ENCODE data around the gene SH3BGRL. TPM values are rescaled to one million over a fixed set of nuclear protein-coding genes. Genes with fewer than 3 reads are reported as not detected.

SH3BGRL gene
- total RNA-seq, 1 experiment from 2014 or later, result 41.8 TPM

DNA sequence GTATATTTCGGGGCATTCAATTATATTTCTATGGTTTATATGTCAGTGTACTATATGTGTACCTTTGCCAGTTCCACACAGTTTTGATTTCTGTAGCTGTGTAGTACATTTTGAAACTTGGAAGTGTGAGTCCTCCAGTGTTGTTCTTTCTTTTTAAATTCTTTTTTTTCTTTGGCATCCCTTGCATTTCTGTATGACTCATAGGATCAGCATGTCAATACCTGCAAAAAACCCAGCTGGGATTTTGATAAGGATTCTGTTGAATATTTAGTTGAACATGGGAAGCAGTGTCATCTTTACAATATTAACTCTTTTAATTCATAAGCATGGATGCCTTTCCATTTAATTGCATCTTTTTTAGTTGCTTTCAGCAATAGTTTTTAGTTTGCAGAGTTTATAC is 100.0 kb downstream of the SH3BGRL start:
- no peak overlapping the region for H3K4ac ChIP-seq (ENCODE audit: low read depth, low read length)
- no peak overlapping the region for H3K18ac ChIP-seq (ENCODE audit: insufficient read length, low read depth, low read length)
- no peak overlapping the region for H3T11ph ChIP-seq (ENCODE audit: low read length)
- no peak overlapping the region for H2AK5ac ChIP-seq (ENCODE audit: insufficient read length, low read length)
- no peak overlapping the region for H2BK5ac ChIP-seq (ENCODE audit: insufficient read length, low read length)
- H2BK20ac ChIP-seq (ENCODE audit: low read depth, low read length, poor library complexity, severe bottlenecking), result no peak overlapping the region
- no peak overlapping the region for H3K14ac ChIP-seq (ENCODE audit: insufficient read depth, low read length)
- H3K79me2 ChIP-seq (ENCODE audit: insufficient read depth, low read length), result no peaks in the 10 kb centered on the region
- H3K23ac ChIP-seq (ENCODE audit: insufficient read length, low read depth, low read length), result no peak overlapping the region
- no peak overlapping the region for H4K8ac ChIP-seq (replicated peaks; ENCODE audit: insufficient read length, low read depth, low read length)
- H2BK15ac ChIP-seq (ENCODE audit: low read depth, low read length), result no peak overlapping the region
- Mint-ChIP-seq H3K27me3 (ENCODE audit: low read depth) (no peaks in the 10 kb centered on the region), H3K36me3 (ENCODE audit: insufficient read depth in 1 of 3, low read depth in 3 of 3) (peaks cover 3 to 7% (median 6%) of the 10 kb centered on the region in 3 experiments; a peak in 5 of 7 replicates), H3K4me3 (no peak overlapping the region), H3K4me1 (peaks cover 0 to 2% of the 10 kb centered on the region in 2 experiments; a peak in 1 of 4 replicates), H3K9me3 (peaks cover 50 to 53% of the 10 kb centered on the region in 2 experiments), H3K27ac (no peak overlapping the region)
- H2BK12ac ChIP-seq (ENCODE audit: insufficient read length, low read depth, low read length), result no peak overlapping the region
- H4K5ac ChIP-seq (ENCODE audit: insufficient read length, low read depth, low read length), result no peak overlapping the region
- no peaks in the 10 kb centered on the region for H3K79me1 ChIP-seq (ENCODE audit: insufficient read depth, low read depth, low read length, poor library complexity, severe bottlenecking)
- H3K23me2 ChIP-seq (ENCODE audit: insufficient read length, low read depth, low read length, poor library complexity, severe bottlenecking), result no peaks in the 10 kb centered on the region
- no peak overlapping the region for H2AFZ ChIP-seq (ENCODE audit: low read length)
- no peak overlapping the region for H3K56ac ChIP-seq (ENCODE audit: insufficient read length, low read depth, low read length)
- H2BK120ac ChIP-seq (ENCODE audit: low read depth, low read length, poor library complexity, severe bottlenecking), result no peak overlapping the region
- no CpG with 5 or more reads among the region's 1 CpG for WGBS (ENCODE audit: extremely low coverage, insufficient read length, low lambda C conversion rate)
- H3K27ac ChIP-seq (ENCODE audit: insufficient read length, low read depth, low read length), result no peak overlapping the region
- no peaks in the 10 kb centered on the region for H3K4me1 ChIP-seq (ENCODE audit: insufficient read depth, low read length)
- DNase-seq, result no peak
- no peak overlapping the region for H3K4me2 ChIP-seq (ENCODE audit: insufficient read depth, insufficient read length, low read length)
- no peak overlapping the region for H4K91ac ChIP-seq (ENCODE audit: insufficient read length, low read depth, low read length)
- H4K20me1 ChIP-seq (ENCODE audit: control insufficient read depth, insufficient read depth, insufficient read length), result no peaks in the 10 kb centered on the region
- no peaks in the 10 kb centered on the region for H3K9me3 ChIP-seq (ENCODE audit: control insufficient read depth, low read depth, low read length)
- no peaks in the 10 kb centered on the region for H3K27me3 ChIP-seq (ENCODE audit: insufficient read depth, low read length)
- TF ChIP-seq, protein P1, sequence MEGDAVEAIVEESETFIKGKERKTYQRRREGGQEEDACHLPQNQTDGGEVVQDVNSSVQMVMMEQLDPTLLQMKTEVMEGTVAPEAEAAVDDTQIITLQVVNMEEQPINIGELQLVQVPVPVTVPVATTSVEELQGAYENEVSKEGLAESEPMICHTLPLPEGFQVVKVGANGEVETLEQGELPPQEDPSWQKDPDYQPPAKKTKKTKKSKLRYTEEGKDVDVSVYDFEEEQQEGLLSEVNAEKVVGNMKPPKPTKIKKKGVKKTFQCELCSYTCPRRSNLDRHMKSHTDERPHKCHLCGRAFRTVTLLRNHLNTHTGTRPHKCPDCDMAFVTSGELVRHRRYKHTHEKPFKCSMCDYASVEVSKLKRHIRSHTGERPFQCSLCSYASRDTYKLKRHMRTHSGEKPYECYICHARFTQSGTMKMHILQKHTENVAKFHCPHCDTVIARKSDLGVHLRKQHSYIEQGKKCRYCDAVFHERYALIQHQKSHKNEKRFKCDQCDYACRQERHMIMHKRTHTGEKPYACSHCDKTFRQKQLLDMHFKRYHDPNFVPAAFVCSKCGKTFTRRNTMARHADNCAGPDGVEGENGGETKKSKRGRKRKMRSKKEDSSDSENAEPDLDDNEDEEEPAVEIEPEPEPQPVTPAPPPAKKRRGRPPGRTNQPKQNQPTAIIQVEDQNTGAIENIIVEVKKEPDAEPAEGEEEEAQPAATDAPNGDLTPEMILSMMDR (conservative IDR thresholded peaks at IDR 0.05), result no peak
- no peak overlapping the region for H3K9ac ChIP-seq (ENCODE audit: extremely low read depth, insufficient read length, low read length)
